HepG2 (cell line): ENCODE results near the gene OTULINL. TPM values are rescaled to one million over a fixed set of nuclear protein-coding genes. Genes with fewer than 3 reads are reported as not detected.

ENCODE experiments used
- ATAC-seq: fragments of 200-7000 bp; cut with Tn5 transposase; 3 replicates; pipeline ENCODE4 v1.9.1; 2020; ENCODE audit warnings: mild to moderate bottlenecking, moderate library complexity
- BruUV-seq: library from RNA; stranded (reverse); fragments of 400-500 nt; replicated peaks from 2 replicates; lab custom pipeline; 2021; lab: Mats Ljungman, UMichigan
- CTCF ChIA-PET: fragments of 300-600 bp; formaldehyde crosslinking; extraction: SDS; loops from one replicate; lab custom pipeline; 2021; ENCODE audit warnings: low total read pairs, inconsistent platforms, low intra/inter-chr PET ratio; lab: Yijun Ruan, JAX
- POLR2A ChIA-PET: fragments of 350-600 bp; sonication (Branson Sonifier 250); formaldehyde crosslinking; loops from one replicate; lab custom pipeline; 2020; ENCODE audit warnings: antibody characterized with exemption, inconsistent platforms; lab: Yijun Ruan, JAX
- DNase-seq: peaks from one replicate; pipeline ENCODE4 v3.0.0-alpha.2; 2015; ENCODE audit warnings: low spot score
- FAIRE-seq: peaks from 3 replicates; lab custom pipeline; 2011; peaks lifted over from hg19 to GRCh38; lab: Jason Lieb, UNC
- H2AFZ ChIP-seq: one replicate; pipeline ENCODE4 v1.6.1; 2011; ENCODE audit warnings: low read length, inconsistent platforms
- H3K27ac ChIP-seq: fragments of 300-600 bp; 3 replicates; pipeline ENCODE4 v1.8.0; 2011; ENCODE audit warnings: mixed run types, mild to moderate bottlenecking, mixed read lengths, low read length, inconsistent platforms; ENCODE audit not compliant: insufficient read depth; ENCODE audit errors: extremely low read length
- H3K27me3 ChIP-seq, 2 experiments: fragments of 200-600 bp in 1 of 2; 2 replicates in 1 of 2; 3 replicates in 1 of 2; pipeline versions ENCODE4 v1.6.0 to v1.8.0; 2011; ENCODE audit warnings: low read length in 2 of 2, mild to moderate bottlenecking in 2 of 2, moderate library complexity in 2 of 2, inconsistent platforms in 1 of 2; ENCODE audit not compliant: insufficient read depth in 2 of 2, control insufficient read depth in 1 of 2
- H3K36me3 ChIP-seq, 2 experiments: fragments of 200-600 bp in 1 of 2; replicated peaks in 1 of 2; 2 replicates in 1 of 2; 3 replicates in 1 of 2; pipeline versions ENCODE4 v1.5.1 to v1.8.0; 2011; ENCODE audit warnings: low read length in 2 of 2, inconsistent platforms in 1 of 2; ENCODE audit not compliant: insufficient read depth in 2 of 2, control insufficient read depth in 1 of 2
- H3K4me1 ChIP-seq: 2 replicates; pipeline ENCODE4 v1.5.1; 2012; ENCODE audit warnings: low read length, inconsistent platforms; ENCODE audit not compliant: insufficient read depth
- H3K4me2 ChIP-seq: 2 replicates; pipeline ENCODE4 v1.6.0; 2011; ENCODE audit warnings: low read depth, low read length, inconsistent platforms
- H3K4me3 ChIP-seq, 3 experiments: fragments of 200-600 bp in 1 of 3; sonication (generic), shearing (Covaris generic) in 1 of 3; replicated peaks in 1 of 3; 2 replicates each; pipeline ENCODE4 v1.5.1; 2011 to 2016; ENCODE audit warnings: low read length in 3 of 3, inconsistent platforms in 2 of 3, low read depth in 2 of 3, mild to moderate bottlenecking in 2 of 3, control low read depth in 1 of 3, mixed read lengths in 1 of 3; ENCODE audit not compliant: insufficient read depth in 1 of 3
- H3K79me2 ChIP-seq: one replicate; pipeline ENCODE4 v1.6.1; 2011; ENCODE audit warnings: low read length, inconsistent platforms; ENCODE audit not compliant: insufficient read depth
- H3K9ac ChIP-seq: 2 replicates; pipeline ENCODE4 v1.6.0; 2011; ENCODE audit warnings: mild to moderate bottlenecking, low read depth, low read length, inconsistent platforms; ENCODE audit not compliant: insufficient read depth
- H3K9me3 ChIP-seq: 2 replicates; pipeline ENCODE4 v1.5.1; 2012; ENCODE audit warnings: mild to moderate bottlenecking, low read length
- H4K20me1 ChIP-seq: 2 replicates; pipeline ENCODE4 v1.6.0; 2011; ENCODE audit warnings: inconsistent platforms, mild to moderate bottlenecking, low read length, moderate library complexity; ENCODE audit not compliant: insufficient read depth
- BORCS8-MEF2B ChIP-seq: sonication (generic); formaldehyde crosslinking; IDR thresholded peaks from 2 replicates; pipeline ENCODE4 v1.8.0; 2022; ENCODE audit warnings: mild to moderate bottlenecking, missing genetic modification reagents
- EEA1 ChIP-seq: sonication (generic); formaldehyde crosslinking; IDR thresholded peaks from 2 replicates; pipeline ENCODE4 v1.5.1; 2020; ENCODE audit warnings: mild to moderate bottlenecking, missing genetic modification reagents, borderline replicate concordance
- FOXJ3 ChIP-seq: sonication (generic); formaldehyde crosslinking; IDR thresholded peaks from 2 replicates; pipeline ENCODE4 v1.4.0; 2020; ENCODE audit warnings: missing genetic modification reagents, mild to moderate bottlenecking, borderline replicate concordance
- KDM3A ChIP-seq: IDR thresholded peaks from 2 replicates; pipeline ENCODE4 v1.6.1; 2018; ENCODE audit warnings: low read depth, missing compliant biosample characterization
- RFXAP ChIP-seq: sonication (generic); formaldehyde crosslinking; IDR thresholded peaks from 2 replicates; pipeline ENCODE4 v1.4.0; 2020; ENCODE audit warnings: missing genetic modification reagents, borderline replicate concordance
- U2AF2 ChIP-seq: fragments of 200-400 bp; formaldehyde crosslinking; IDR thresholded peaks from 2 replicates; pipeline ENCODE4 v1.6.1; 2017; ENCODE audit warnings: low read depth, mild to moderate bottlenecking, low read length
- ZNF75D ChIP-seq: sonication (generic); formaldehyde crosslinking; IDR thresholded peaks from 2 replicates; pipeline ENCODE4 v1.8.1; 2023; ENCODE audit warnings: missing genetic modification reagents, mild to moderate bottlenecking, borderline replicate concordance
- WGBS: methylation state at CpG from one replicate; pipeline ENCODE4 v1.1.6; 2017; ENCODE audit warnings: low lambda C conversion rate; 5-methylcytosine and 5-hydroxymethylcytosine counted together
- in situ Hi-C: cut with HindIII; loops from 2 replicates; pipeline ENCODE4 v1.10.0; 2017; ENCODE audit warnings: low pct_unique_long_range_greater_than_20kb; ENCODE audit not compliant: extremely low pct_ligation_motif_present
- intact Hi-C: fragments of 100-400 bp; cut with micrococcal nuclease; formaldehyde crosslinking; loops from one replicate; pipeline ENCODE4 v1.10.0; 2022; ENCODE audit not compliant: unreplicated experiment
- polyA plus RNA-seq, 8 experiments: library from polyadenylated mRNA; depleted of rRNA in 3 of 8; stranded (reverse) in 7 of 8; unstranded in 1 of 8; fragments of >200 nt; fragmentation: Illumina TruSeq in 4 of 8; extraction: Trizol in 4 of 8; gene quantifications; 2 replicates each; pipeline versions ENCODE4 v1.2.1 to v1.2.3, GENCODE V29; 2011 to 2016; ENCODE audit warnings: low read depth in 4 of 8, missing spikeins in 1 of 8, mixed read lengths in 1 of 8; ENCODE audit not compliant: insufficient read depth in 1 of 8
- total RNA-seq, 5 experiments: library from RNA; depleted of rRNA; stranded (reverse); fragments of >200 nt; fragmentation: Illumina TruSeq; extraction: Trizol; gene quantifications; 2 replicates each; pipeline ENCODE4 v1.2.3, GENCODE V29; 2016; ENCODE audit warnings: low read depth in 1 of 5
- TF ChIP-seq, protein P1 (sequence below): IDR thresholded peaks from 2 replicates; pipeline ENCODE4 v1.6.1; 2012; ENCODE audit warnings: low read depth, low read length, improper control_type of control experiment

The OTULINL gene
- total and polyA plus RNA-seq, 2 of the 13 experiments (the other 11 are each of a cell fraction or from before 2014, with no cell fraction given): 0.04 to 0.40 TPM

- H3K9me3 ChIP-seq: no peaks in the 10 kb centered on the region
- in situ Hi-C loops (no loop called here), intact Hi-C loops (no loop called here)
- H3K4me2 ChIP-seq: no peak overlapping the region
- no peaks in the 10 kb centered on the region for H3K79me2 ChIP-seq
- no peaks in the 10 kb centered on the region for H3K36me3 ChIP-seq
- H3K4me1 ChIP-seq: no peaks in the 10 kb centered on the region
- no peak overlapping the region for H2AFZ ChIP-seq
- H3K27me3 ChIP-seq: peaks cover 3 to 17% of the 10 kb centered on the region in 2 experiments; a peak in 2 of 5 replicates
- ATAC-seq: no peak
- TF ChIP-seq FOXJ3 (CRISPR knock-in tag): no peak
- no peak for TF ChIP-seq BORCS8-MEF2B (CRISPR knock-in tag)
- TF ChIP-seq ZNF75D: no peak
- TF ChIP-seq EEA1 (CRISPR knock-in tag): no peak
- TF ChIP-seq RFXAP: no peak
- no peak for FAIRE-seq
- no peak overlapping the region for H3K9ac ChIP-seq
- H3K27ac ChIP-seq: no peak overlapping the region
- ChIA-PET POLR2A (no interaction called here), CTCF (no interaction called here)
- BruUV-seq: no TSS peak
- H4K20me1 ChIP-seq: no peaks in the 10 kb centered on the region
- 14% methylated on average over 2 of the region's 3 CpGs for WGBS
- DNase-seq: no peak
- no peak overlapping the region for H3K4me3 ChIP-seq
Observed at GRCh38 chr5:14561741-14562140, 19.9 kb upstream of the OTULINL start.

- no peaks in the 10 kb centered on the region for H3K79me2 ChIP-seq
- ATAC-seq (no peak), DNase-seq (no peak), FAIRE-seq (no peak)
- ChIA-PET CTCF (no interaction called here), POLR2A (no interaction called here)
- no peak overlapping the region for H2AFZ ChIP-seq
- peaks cover 1 to 10% of the 10 kb centered on the region in 2 experiments; a peak in 2 of 5 replicates for H3K27me3 ChIP-seq
- H3K27ac ChIP-seq: no peak overlapping the region
- no peaks in the 10 kb centered on the region for H3K9me3 ChIP-seq
- H3K4me1 ChIP-seq: peaks cover 16% of the 10 kb centered on the region
- no peak overlapping the region for H3K4me2 ChIP-seq
- H3K9ac ChIP-seq: no peak overlapping the region
- TF ChIP-seq KDM3A: no peak
- TF ChIP-seq, protein P1, sequence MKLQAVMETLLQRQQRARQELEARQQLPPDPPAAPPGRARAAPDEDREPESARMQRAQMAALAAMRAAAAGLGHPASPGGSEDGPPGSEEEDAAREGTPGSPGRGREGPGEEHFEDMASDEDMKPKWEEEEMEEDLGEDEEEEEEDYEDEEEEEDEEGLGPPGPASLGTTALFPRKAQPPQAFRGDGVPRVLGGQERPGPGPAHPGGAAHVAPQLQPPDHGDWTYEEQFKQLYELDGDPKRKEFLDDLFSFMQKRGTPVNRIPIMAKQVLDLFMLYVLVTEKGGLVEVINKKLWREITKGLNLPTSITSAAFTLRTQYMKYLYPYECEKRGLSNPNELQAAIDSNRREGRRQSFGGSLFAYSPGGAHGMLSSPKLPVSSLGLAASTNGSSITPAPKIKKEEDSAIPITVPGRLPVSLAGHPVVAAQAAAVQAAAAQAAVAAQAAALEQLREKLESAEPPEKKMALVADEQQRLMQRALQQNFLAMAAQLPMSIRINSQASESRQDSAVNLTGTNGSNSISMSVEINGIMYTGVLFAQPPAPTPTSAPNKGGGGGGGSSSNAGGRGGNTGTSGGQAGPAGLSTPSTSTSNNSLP: no peak
- 0 out of 2 replicates have a peak, but pooled peaks have one; percentile 36 for TF ChIP-seq U2AF2
- H3K4me3 ChIP-seq: no peak overlapping the region
- in situ Hi-C loops: no loop called here
- 57% methylated on average over 1 of the region's 1 CpG for WGBS
- intact Hi-C loops: no loop called here
- no peaks in the 10 kb centered on the region for H3K36me3 ChIP-seq
- 0 out of 2 replicates have a peak, but pooled peaks cover 3% of the 10 kb centered on the region for H4K20me1 ChIP-seq
- BruUV-seq: no TSS peak
Observed at GRCh38 chr5:14568333-14568732, 13.3 kb upstream of the OTULINL start.
